ENCODE data around the gene C16orf74. TPM values are rescaled to one million over a fixed set of nuclear protein-coding genes. Genes with fewer than 3 reads are reported as not detected.

The C16orf74 gene
- total and polyA plus RNA-seq, 7 experiments from 2014 or later = 0.99 to 19.8 (median 13.1) TPM

GRCh38 chr16:85770741-85771140, 19.8 kb upstream of the C16orf74 start:
- Histone ChIP-seq H3K4me1 (ENCODE audit: control insufficient read depth in 2 of 2, insufficient read depth in 2 of 2, low read length in 2 of 2) (no peaks in the 10 kb centered on the region), H3K4me3 (ENCODE audit: low read length) (no peak overlapping the region), H3K27me3 (ENCODE audit: control insufficient read depth in 2 of 2, insufficient read depth in 2 of 2, low read length in 2 of 2) (no peaks in the 10 kb centered on the region), H3K36me3 (ENCODE audit: control insufficient read depth in 2 of 3, insufficient read depth in 3 of 3, low read length in 3 of 3) (peaks cover 0 to 6% (median 0%) of the 10 kb centered on the region in 3 experiments), H3K27ac (ENCODE audit: low read depth, low read length) (no peak overlapping the region), H3K9me3 (ENCODE audit: control insufficient read depth in 2 of 3, low read length in 3 of 3) (no peaks in the 10 kb centered on the region)
- no peak overlapping the region for H3K27ac Mint-ChIP-seq
- no peaks in the 10 kb centered on the region for H3K27me3 Mint-ChIP-seq
- POLR2A ChIA-PET = no interaction called here
- CTCF ChIA-PET = no interaction called here
- peaks cover 0 to 11% (median 5%) of the 10 kb centered on the region in 5 donors for H3K36me3 Mint-ChIP-seq
- intact Hi-C loops (cut with micrococcal nuclease) = loop anchor here in 1 of 2 donors (1.0 kb wide), 1 partner anchor 48 kb away; no protein-coding TSS in a partner anchor
- DNase-seq (no peak), ATAC-seq (no peak)
- no peaks in the 10 kb centered on the region for H3K4me1 Mint-ChIP-seq
- H3K9me3 Mint-ChIP-seq = no peaks in the 10 kb centered on the region
- H3K4me3 Mint-ChIP-seq = no peak overlapping the region

GRCh38 chr16:85768199-85768598, 17.3 kb upstream of the C16orf74 start:
- intact Hi-C loops (cut with micrococcal nuclease) = no loop called here
- Histone ChIP-seq H3K4me1 (ENCODE audit: control insufficient read depth in 2 of 2, insufficient read depth in 2 of 2, low read length in 2 of 2) (no peaks in the 10 kb centered on the region), H3K27me3 (ENCODE audit: control insufficient read depth in 2 of 2, insufficient read depth in 2 of 2, low read length in 2 of 2) (no peaks in the 10 kb centered on the region), H3K4me3 (ENCODE audit: low read length) (no peak overlapping the region), H3K36me3 (ENCODE audit: control insufficient read depth in 2 of 3, insufficient read depth in 3 of 3, low read length in 3 of 3) (peaks cover 0 to 2% (median 0%) of the 10 kb centered on the region in 3 experiments), H3K9me3 (ENCODE audit: control insufficient read depth in 2 of 3, low read length in 3 of 3) (no peaks in the 10 kb centered on the region), H3K27ac (ENCODE audit: low read depth, low read length) (no peak overlapping the region)
- H3K4me1 Mint-ChIP-seq = no peaks in the 10 kb centered on the region
- ChIA-PET CTCF (no interaction called here), POLR2A (no interaction called here)
- H3K27me3 Mint-ChIP-seq = no peaks in the 10 kb centered on the region
- no peak for ATAC-seq
- no peaks in the 10 kb centered on the region for H3K9me3 Mint-ChIP-seq
- no peak overlapping the region for H3K4me3 Mint-ChIP-seq
- DNase-seq = no peak
- peaks cover 0 to 11% (median 5%) of the 10 kb centered on the region in 5 donors for H3K36me3 Mint-ChIP-seq
- H3K27ac Mint-ChIP-seq = peak overlapping the region in 3 of 9 donors; percentile 30 to 64 (median 60)

- H3K36me3 ChIP-seq (ENCODE audit: control insufficient read depth in 2 of 3, insufficient read depth in 3 of 3, low read length in 3 of 3) = peaks cover 0 to 2% (median 0%) of the 10 kb centered on the region in 3 experiments
- Mint-ChIP-seq H3K36me3 (peaks cover 0 to 11% (median 5%) of the 10 kb centered on the region in 5 donors), H3K4me1 (no peaks in the 10 kb centered on the region), H3K4me3 (no peak overlapping the region), H3K27me3 (no peaks in the 10 kb centered on the region), H3K9me3 (no peaks in the 10 kb centered on the region), H3K27ac (peak overlapping the region in 1 of 9 donors; percentile 21)
- H3K9me3 ChIP-seq (ENCODE audit: control insufficient read depth in 2 of 3, low read length in 3 of 3) = no peaks in the 10 kb centered on the region
- no peaks in the 10 kb centered on the region for H3K4me1 ChIP-seq (ENCODE audit: control insufficient read depth in 2 of 2, insufficient read depth in 2 of 2, low read length in 2 of 2)
- H3K27me3 ChIP-seq (ENCODE audit: control insufficient read depth in 2 of 2, insufficient read depth in 2 of 2, low read length in 2 of 2) = no peaks in the 10 kb centered on the region
- ChIA-PET POLR2A (no interaction called here), CTCF (no interaction called here)
- intact Hi-C loops (cut with micrococcal nuclease) = no loop called here
- DNase-seq (no peak), ATAC-seq (no peak)
- H3K27ac ChIP-seq (ENCODE audit: low read depth, low read length) = no peak overlapping the region
- no peak overlapping the region for H3K4me3 ChIP-seq (ENCODE audit: low read length)
These were observed 16.6 kb upstream of the C16orf74 start for GRCh38 chr16:85767531-85767930.

GRCh38 chr16:85765767-85766166, 14.9 kb upstream of the C16orf74 start:
- H3K36me3 ChIP-seq (ENCODE audit: control insufficient read depth in 2 of 3, insufficient read depth in 3 of 3, low read length in 3 of 3) = peaks cover 0 to 2% (median 0%) of the 10 kb centered on the region in 3 experiments
- H3K27me3 ChIP-seq (ENCODE audit: control insufficient read depth in 2 of 2, insufficient read depth in 2 of 2, low read length in 2 of 2) = no peaks in the 10 kb centered on the region
- H3K4me3 ChIP-seq (ENCODE audit: low read length) = no peak overlapping the region
- Mint-ChIP-seq H3K9me3 (no peaks in the 10 kb centered on the region), H3K4me1 (peaks cover 0 to 1% (median 0%) of the 10 kb centered on the region in 7 donors), H3K4me3 (no peak overlapping the region), H3K27me3 (no peaks in the 10 kb centered on the region), H3K36me3 (peaks cover 0 to 8% (median 3%) of the 10 kb centered on the region in 5 donors), H3K27ac (peak overlapping the region in 1 of 9 donors; percentile 67)
- ChIA-PET CTCF (no interaction called here), POLR2A (interaction anchor here (1.0 kb wide), 1 partner anchor 20 kb away, joined by 3 read pairs; no protein-coding TSS in a partner anchor)
- no peak overlapping the region for H3K27ac ChIP-seq (ENCODE audit: low read depth, low read length)
- ATAC-seq = no peak
- no peaks in the 10 kb centered on the region for H3K9me3 ChIP-seq (ENCODE audit: control insufficient read depth in 2 of 3, low read length in 3 of 3)
- H3K4me1 ChIP-seq (ENCODE audit: control insufficient read depth in 2 of 2, insufficient read depth in 2 of 2, low read length in 2 of 2) = no peaks in the 10 kb centered on the region
- DNase-seq = no peak
- intact Hi-C loops (cut with micrococcal nuclease) = no loop called here

- H3K27me3 Mint-ChIP-seq = peaks cover 0 to under 1% (median 0%) of the 10 kb centered on the region in 5 donors
- H3K27ac Mint-ChIP-seq = no peak overlapping the region
- CTCF ChIA-PET = no interaction called here
- H3K9me3 Mint-ChIP-seq = no peaks in the 10 kb centered on the region
- Histone ChIP-seq H3K9me3 (ENCODE audit: control insufficient read depth in 2 of 3, low read length in 3 of 3) (no peaks in the 10 kb centered on the region), H3K27me3 (ENCODE audit: control insufficient read depth in 2 of 2, insufficient read depth in 2 of 2, low read length in 2 of 2) (no peaks in the 10 kb centered on the region), H3K4me1 (ENCODE audit: control insufficient read depth in 2 of 2, insufficient read depth in 2 of 2, low read length in 2 of 2) (no peaks in the 10 kb centered on the region), H3K36me3 (ENCODE audit: control insufficient read depth in 2 of 3, insufficient read depth in 3 of 3, low read length in 3 of 3) (peaks cover 0 to 2% (median 0%) of the 10 kb centered on the region in 3 experiments), H3K27ac (ENCODE audit: low read depth, low read length) (no peak overlapping the region), H3K4me3 (ENCODE audit: low read length) (no peak overlapping the region)
- peaks cover 0 to 1% (median 0%) of the 10 kb centered on the region in 7 donors for H3K4me1 Mint-ChIP-seq
- intact Hi-C loops (cut with micrococcal nuclease) = no loop called here
- H3K4me3 Mint-ChIP-seq = no peak overlapping the region
- no peak for DNase-seq
- ATAC-seq = no peak
- peaks cover 0 to 5% (median 0%) of the 10 kb centered on the region in 5 donors for H3K36me3 Mint-ChIP-seq
- POLR2A ChIA-PET = no interaction called here
These were observed 14.3 kb upstream of the C16orf74 start for GRCh38 chr16:85765211-85765610.

- ATAC-seq = no peak
- no peak overlapping the region for H3K4me3 Mint-ChIP-seq
- H3K27ac Mint-ChIP-seq = no peak overlapping the region
These were observed 12.7 kb upstream of the C16orf74 start for GRCh38 chr16:85763616-85764015.

GRCh38 chr16:85762970-85763369, 12.1 kb upstream of the C16orf74 start:
- no peak overlapping the region for H3K4me3 Mint-ChIP-seq
- CTCF ChIA-PET = no interaction called here
- Histone ChIP-seq H3K27ac (ENCODE audit: low read depth, low read length) (no peak overlapping the region), H3K36me3 (ENCODE audit: control insufficient read depth in 2 of 3, insufficient read depth in 3 of 3, low read length in 3 of 3) (no peaks in the 10 kb centered on the region), H3K9me3 (ENCODE audit: control insufficient read depth in 2 of 3, low read length in 3 of 3) (no peaks in the 10 kb centered on the region), H3K4me3 (ENCODE audit: low read length) (no peak overlapping the region), H3K27me3 (ENCODE audit: control insufficient read depth in 2 of 2, insufficient read depth in 2 of 2, low read length in 2 of 2) (no peaks in the 10 kb centered on the region), H3K4me1 (ENCODE audit: control insufficient read depth in 2 of 2, insufficient read depth in 2 of 2, low read length in 2 of 2) (no peaks in the 10 kb centered on the region)
- H3K4me1 Mint-ChIP-seq = peaks cover 6 to 11% (median 7%) of the 10 kb centered on the region in 7 donors
- no peak for DNase-seq
- H3K27me3 Mint-ChIP-seq = peaks cover 11 to 20% (median 16%) of the 10 kb centered on the region in 5 donors
- intact Hi-C loops (cut with micrococcal nuclease) = no loop called here
- no peaks in the 10 kb centered on the region for H3K36me3 Mint-ChIP-seq
- ATAC-seq = no peak
- H3K9me3 Mint-ChIP-seq = no peaks in the 10 kb centered on the region
- no peak overlapping the region for H3K27ac Mint-ChIP-seq
- POLR2A ChIA-PET = no interaction called here

More at GRCh38 chr16:85763616-85764015, 12.7 kb upstream of the C16orf74 start:
- no peak overlapping the region for H3K27ac ChIP-seq (ENCODE audit: low read depth, low read length)
- H3K4me3 ChIP-seq (ENCODE audit: low read length) = no peak overlapping the region
- H3K36me3 ChIP-seq (ENCODE audit: control insufficient read depth in 2 of 3, insufficient read depth in 3 of 3, low read length in 3 of 3) = no peaks in the 10 kb centered on the region
- no peaks in the 10 kb centered on the region for H3K9me3 Mint-ChIP-seq
- H3K36me3 Mint-ChIP-seq = no peaks in the 10 kb centered on the region
- ChIA-PET POLR2A (no interaction called here), CTCF (no interaction called here)
- peaks cover 6 to 11% (median 7%) of the 10 kb centered on the region in 7 donors for H3K4me1 Mint-ChIP-seq
- intact Hi-C loops (cut with micrococcal nuclease) = no loop called here
- H3K9me3 ChIP-seq (ENCODE audit: control insufficient read depth in 2 of 3, low read length in 3 of 3) = no peaks in the 10 kb centered on the region
- peaks cover 10 to 17% (median 15%) of the 10 kb centered on the region in 5 donors for H3K27me3 Mint-ChIP-seq
- H3K4me1 ChIP-seq (ENCODE audit: control insufficient read depth in 2 of 2, insufficient read depth in 2 of 2, low read length in 2 of 2) = no peaks in the 10 kb centered on the region
- no peak for DNase-seq
- H3K27me3 ChIP-seq (ENCODE audit: control insufficient read depth in 2 of 2, insufficient read depth in 2 of 2, low read length in 2 of 2) = no peaks in the 10 kb centered on the region

Data from naive thymus-derived CD4-positive, alpha-beta T cell (primary cell).